OCI-LY1 (cell line): Measurements from ENCODE around the gene SYNGAP1.

Experiments used
- EZH2 ChIP-seq: fragments of 200-600 bp; sonication (generic), shearing (Covaris generic); IDR thresholded peaks from 2 replicates; pipeline ENCODE4 v1.8.0; 2017; ENCODE audit warnings: borderline replicate concordance, mixed run types, mild to moderate bottlenecking, antibody characterized with exemption, low read length, moderate library complexity, mixed read lengths
- TF ChIP-seq, protein P1 (sequence below): fragments of 200-600 bp; sonication (generic), shearing (Covaris generic); IDR thresholded peaks from 2 replicates; pipeline ENCODE4 v1.5.1; 2017; ENCODE audit warnings: mild to moderate bottlenecking, antibody characterized with exemption, low read length, moderate library complexity, mixed read lengths

DNA sequence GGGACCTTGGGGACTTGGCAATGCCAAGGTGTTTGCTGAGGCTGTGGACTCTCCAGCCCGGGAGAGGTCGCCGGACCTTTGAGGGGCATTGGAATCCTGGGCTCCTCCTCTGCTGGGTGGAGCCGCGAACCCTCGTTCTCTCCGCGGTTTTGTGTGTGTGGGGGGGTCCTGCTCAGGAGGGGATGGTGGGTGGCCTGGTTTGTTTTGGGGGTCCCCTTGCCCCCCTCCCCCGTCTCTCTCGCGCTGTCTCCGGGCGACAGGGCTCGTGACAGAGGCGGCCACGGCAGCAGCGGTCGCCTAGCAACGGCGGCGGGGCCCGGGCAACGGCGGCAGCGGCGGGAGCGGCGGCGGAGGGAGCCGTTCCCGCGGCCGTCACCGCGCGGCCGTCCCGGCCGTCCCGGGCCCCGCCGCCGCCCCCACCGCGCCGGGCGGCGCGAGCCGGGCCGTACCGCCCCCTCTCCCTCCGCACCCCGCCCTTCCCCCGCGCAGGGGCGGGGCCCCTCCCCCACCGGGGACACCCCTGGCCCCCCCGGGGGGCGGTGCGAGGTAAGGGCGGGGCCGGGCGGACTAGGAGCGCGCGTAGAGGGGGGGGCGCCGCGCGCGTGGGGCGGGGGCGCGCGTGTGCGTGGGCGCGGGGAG, 7.8 kb downstream of the SYNGAP1 start:
- TF ChIP-seq, protein P1, sequence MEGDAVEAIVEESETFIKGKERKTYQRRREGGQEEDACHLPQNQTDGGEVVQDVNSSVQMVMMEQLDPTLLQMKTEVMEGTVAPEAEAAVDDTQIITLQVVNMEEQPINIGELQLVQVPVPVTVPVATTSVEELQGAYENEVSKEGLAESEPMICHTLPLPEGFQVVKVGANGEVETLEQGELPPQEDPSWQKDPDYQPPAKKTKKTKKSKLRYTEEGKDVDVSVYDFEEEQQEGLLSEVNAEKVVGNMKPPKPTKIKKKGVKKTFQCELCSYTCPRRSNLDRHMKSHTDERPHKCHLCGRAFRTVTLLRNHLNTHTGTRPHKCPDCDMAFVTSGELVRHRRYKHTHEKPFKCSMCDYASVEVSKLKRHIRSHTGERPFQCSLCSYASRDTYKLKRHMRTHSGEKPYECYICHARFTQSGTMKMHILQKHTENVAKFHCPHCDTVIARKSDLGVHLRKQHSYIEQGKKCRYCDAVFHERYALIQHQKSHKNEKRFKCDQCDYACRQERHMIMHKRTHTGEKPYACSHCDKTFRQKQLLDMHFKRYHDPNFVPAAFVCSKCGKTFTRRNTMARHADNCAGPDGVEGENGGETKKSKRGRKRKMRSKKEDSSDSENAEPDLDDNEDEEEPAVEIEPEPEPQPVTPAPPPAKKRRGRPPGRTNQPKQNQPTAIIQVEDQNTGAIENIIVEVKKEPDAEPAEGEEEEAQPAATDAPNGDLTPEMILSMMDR, result peak; percentile 12; the same call in 1 of the 2 replicates
- TF ChIP-seq EZH2, result no peak
